Panc1 (cell line): Measurements from ENCODE around the gene NCOA3.

ENCODE experiments used
- CTCF ChIP-seq: fragments of 450-650 bp; IDR thresholded peaks from 2 replicates; pipeline ENCODE4 v1.5.1; 2017; ENCODE audit warnings: mild to moderate bottlenecking
- POLR2AphosphoS5 ChIP-seq: IDR thresholded peaks from 2 replicates; pipeline ENCODE4 v1.6.1; 2012; ENCODE audit warnings: mild to moderate bottlenecking, low read depth, low read length, moderate library complexity

GRCh38 chr20:47618479-47618878, 116.8 kb downstream of the NCOA3 start:
- TF ChIP-seq CTCF (no peak), POLR2AphosphoS5 (no peak)
